ENCODE measurements around the gene DACT3. TPM values are rescaled to one million over a fixed set of nuclear protein-coding genes. Genes with fewer than 3 reads are reported as not detected.
"Not testable (repeated sequence)": the region's sequence is repeated elsewhere in the genome, so short reads cannot be mapped to it uniquely, and the experiment has no call there.

DACT3 gene
- total RNA-seq, 1 experiment from 2014 or later: 2.2 TPM

DNA sequence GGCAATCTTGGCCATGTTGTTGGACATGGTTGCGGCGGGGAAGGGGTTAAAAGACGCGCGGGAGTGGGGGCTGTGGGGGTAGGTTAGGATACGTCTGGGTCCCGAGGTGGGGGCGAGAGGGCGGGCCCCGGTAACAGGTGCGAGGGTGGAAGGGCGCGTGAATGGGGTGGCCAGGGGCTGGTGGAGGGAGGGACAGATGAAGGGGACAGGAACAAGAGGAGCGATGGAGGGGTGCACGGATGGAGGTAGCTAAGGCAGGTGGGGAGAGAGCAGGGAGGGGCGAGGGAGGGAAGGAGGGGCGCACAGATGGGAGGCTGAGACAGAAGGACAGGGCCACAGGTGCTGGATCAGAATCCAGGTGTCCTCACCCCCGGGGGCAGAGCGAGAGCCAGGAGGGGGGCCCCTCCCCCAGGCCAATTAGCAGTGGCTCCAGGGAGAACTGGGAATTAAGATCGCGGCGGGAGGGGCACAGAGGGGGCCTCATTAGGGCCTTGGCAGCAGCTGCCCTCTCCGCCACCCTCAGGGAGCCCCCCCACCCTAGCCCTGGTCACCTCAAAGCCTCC, 26.2 kb downstream of the DACT3 start:
- DNase-seq (ENCODE audit: low read depth): no peak

DNA sequence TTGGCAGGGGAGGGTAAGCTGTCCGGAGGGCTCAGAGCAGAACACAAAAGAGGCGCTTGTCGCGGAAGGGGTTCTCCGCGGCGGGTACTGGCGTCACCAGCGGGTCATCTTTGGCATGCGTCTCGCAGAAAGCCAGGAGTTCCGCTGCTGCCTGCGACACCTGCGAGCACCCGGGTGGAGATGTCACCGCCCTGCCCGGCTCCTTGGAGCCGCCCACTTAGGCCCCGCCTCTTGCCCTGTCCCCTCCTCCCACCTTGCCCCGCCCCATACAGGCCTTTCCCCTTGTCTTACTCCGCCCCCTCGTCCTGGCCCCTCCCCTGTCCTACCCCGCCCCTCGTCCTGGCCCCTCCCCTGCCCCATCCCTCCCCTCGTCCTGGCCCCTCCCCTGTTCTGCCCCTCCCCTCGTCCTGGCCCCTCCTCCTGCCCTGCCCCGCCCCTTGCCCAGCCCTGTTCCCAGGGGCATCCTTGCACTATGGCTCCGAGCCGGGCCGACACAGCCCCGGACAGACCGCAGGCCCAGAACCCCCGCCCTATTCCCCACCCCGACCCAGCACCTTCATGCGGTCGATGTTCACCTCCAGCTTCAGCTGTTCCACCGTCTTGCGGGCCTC, 26.8 kb downstream of the DACT3 start:
- peak; percentile 81 for DNase-seq (ENCODE audit: low read depth)

DNA sequence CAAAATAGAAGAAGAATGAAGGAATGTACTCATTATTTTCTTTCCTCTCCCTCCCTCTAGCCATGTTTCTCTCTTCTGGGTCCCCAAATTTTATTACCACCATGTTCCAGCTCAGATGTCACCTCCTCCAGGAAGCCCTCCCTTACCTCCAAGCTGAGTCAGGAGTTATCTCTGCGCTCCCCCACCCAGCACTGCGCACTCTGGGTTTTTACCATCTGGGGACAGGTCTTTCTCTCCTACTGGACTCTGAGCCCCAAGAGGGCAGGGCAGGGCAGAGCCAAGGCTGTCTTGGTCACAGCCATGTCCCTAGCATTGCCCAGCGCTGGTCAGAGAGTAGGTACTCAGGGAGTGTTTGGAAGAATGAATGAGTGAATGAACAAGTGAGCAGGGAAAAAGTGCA, 27.9 kb downstream of the DACT3 start:
- DNase-seq (ENCODE audit: low read depth): no peak

DNA sequence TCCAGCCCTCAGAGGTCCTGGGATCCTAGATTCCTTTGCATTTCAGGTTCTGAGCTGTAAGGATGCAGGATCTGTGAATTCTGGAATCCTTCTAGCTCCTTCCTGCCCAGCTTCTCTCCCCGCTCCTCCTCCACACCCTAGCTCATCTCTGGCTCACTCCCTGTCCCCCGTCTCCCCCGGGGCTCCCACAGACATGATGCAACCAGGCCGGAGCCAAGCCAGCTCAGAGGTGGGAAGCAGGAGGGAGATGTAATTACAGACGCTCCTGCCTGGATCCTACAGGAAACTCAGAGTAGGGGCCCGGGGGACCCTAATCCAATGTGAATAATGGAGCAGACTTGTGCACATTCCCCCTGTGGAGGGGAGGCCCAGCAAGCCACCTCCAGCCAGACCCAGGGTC, 29.5 kb downstream of the DACT3 start:
- peak; percentile 49 for DNase-seq (ENCODE audit: low read depth)

DNA sequence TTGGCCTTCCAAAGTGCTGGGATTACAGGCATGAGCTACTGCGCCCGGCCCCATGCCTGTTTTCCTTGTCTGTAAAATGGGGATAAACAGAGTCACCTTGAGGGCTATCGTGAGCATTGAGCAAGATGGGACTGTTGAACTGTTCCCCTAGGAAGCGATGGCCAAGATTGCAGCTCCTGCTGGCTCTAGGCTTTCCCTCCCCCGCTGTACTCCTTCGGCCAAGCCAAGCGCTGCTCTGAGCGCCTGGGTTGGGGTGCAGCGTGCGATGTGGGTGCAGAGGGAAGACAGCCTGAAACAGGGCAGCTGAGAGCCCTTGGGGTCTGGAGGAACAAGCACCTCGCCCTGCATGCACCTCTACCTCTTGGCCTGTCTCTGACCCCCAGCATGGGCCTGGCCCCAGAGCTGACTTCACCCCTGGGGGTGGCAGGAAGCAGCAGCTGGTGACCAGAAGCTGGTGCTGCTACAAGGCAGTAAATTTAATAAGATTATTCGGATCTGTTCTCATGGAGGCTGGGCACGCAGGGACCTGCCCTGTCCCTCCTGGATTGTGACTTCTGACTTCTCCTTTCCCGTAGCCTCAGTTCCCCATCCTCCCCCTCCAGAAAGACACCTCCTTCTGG, 30.3 kb downstream of the DACT3 start:
- DNase-seq (ENCODE audit: low read depth): no peak

DNA sequence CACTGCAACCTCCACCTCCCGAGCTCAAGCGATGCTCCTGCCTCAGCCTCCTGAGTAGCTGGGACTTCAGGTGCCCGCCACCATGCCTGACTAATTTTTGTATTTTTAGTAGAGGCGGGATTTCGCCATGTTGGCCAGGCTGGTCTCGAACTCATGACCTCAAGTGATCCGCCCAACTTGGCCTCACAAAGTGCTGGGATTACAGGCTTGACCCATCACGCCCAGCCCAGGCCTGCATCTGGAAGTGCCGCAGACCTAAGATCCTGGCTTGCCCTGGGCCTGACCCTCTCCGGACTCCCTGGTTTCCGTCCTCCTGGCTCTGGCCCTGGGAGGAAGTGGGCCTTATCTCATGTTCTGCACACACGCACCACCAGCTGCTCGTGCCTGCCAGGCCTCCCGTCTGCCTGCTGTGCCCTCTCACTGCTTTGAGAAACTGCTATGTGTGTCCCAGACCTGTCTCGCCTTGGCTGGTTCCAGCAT, 31.4 kb downstream of the DACT3 start:
- DNase-seq (ENCODE audit: low read depth): peak; percentile 16

DNA sequence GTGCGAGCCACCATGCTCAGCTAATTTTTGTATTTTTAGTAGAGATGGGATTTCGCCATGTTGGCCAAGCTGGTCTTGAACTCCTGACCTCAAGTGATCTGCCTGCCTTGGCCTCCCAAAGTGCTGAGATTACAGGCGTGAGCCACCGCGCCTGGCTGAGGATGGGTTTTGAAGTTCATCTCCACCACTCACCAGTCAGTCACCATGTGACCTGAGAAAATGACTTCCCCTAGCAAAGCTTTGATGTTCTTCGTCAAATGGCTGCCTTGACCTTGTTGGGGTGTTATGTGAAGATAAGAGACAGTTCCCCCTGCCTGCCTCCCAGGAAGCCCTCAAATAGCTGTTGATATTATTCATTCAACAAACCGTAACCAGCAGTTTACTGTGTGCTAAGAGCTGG, 32.0 kb downstream of the DACT3 start:
- not testable (repeated sequence) for DNase-seq (ENCODE audit: low read depth)

DNA sequence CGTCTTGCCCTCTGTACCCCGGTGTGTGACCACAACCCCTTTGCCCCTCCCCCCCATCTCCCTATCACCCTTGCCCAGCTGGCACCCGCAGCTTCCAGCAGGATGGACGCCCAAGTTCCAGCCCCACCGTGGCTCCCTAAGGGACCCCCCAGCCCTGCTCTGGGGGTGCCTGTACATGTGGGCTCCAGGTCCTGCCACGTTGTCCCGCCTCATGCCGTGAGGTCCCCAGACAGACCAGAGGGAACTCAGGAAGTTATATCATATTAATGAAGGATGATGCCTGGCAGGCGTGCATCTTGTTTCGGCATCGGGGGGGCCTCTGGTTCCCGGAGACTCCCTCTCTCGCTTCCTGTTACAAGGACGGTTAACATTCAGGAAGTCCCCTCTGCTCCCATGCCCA, 34.5 kb downstream of the DACT3 start:
- DNase-seq (ENCODE audit: low read depth): no peak

DNA sequence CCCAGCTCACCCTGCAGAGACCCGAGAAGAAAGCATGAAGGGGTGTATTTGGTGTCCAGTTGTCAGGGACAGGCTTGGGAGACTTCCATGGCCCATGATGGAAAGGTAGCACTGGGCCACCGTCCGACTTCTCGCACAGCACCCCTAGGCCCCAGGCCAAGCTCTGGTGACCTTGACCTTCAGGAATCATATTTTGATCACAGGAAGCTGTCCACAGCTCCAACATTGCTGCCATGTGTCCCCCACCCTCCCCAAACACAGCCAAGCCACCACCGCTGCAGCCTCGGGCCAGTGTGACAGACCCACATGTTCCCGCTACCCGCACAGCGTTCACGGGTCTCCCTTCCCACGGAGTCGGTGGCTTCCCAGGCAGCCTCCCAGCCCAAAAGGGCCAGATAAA, 35.3 kb downstream of the DACT3 start:
- no peak for DNase-seq (ENCODE audit: low read depth)

DNA sequence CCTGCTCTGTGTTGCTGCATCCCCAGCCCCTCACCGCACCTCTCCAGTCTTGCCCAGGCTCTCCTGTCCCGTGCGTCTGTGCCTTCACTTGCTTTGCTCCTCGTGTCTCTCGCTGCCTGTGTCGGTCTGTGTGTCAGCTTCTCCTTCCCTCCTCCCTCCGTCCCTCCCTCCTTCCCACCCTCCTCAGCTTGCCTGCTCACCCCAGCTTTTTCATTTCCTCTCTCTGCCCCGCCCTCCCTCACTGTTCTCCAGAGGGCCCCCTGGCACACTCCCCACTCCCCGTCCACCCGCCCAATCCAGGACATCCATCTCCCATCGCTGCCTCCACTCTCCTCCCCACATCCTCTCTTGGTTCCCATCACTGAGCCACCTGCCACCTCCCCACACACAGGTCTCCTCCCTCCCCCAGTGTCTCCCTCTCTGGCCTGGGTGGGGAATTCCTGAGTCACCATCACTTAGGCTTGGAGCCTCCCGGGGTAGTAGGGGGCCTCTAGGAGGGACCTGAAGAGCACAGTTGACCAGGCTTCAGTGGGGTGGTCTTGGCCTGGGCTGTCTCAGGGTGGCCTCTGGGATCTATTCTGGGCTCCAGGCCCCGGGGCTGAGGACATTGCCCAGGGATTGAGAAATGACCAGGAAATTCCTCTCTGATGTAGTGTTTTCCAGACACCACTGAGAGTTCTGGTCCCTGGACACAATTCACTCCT, 35.9 kb downstream of the DACT3 start, which contains the start of gene PTGIR:
Gene PTGIR, minus strand, starts transcription at position 132 of the 704 bp plus-strand sequence. CDS start 864 bp downstream, outside the sequence.
- DNase-seq (ENCODE audit: low read depth): peak; percentile 56

DNA sequence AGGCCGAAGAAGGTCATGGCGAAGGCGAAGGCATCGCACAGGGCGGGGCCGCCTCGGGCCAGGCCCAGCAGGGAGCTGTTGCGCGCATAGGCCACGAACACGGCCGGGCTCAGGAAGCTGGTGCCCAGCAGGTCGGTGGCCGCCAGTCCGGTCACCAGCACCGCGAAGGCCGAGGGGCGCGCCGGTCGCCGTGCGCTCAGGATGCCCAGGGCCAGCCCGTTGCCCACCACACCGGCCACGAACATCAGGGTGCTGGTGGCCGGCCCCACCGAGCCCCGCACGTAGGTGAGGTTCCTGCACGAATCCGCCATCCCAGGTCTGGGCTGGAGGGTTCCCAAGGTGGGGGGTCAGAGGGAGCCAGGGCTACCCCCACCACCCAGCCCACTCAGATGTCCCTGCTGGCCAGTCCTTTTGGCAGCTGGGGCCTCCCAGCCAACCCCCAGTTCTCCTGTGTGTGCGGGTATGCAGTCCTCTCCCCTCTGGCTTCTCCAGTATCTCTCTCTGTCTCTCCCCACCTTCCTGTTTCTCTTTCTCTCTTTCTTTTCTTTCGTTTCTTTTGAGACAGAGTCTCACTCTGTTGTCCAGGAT, 37.0 kb downstream of the DACT3 start:
- no peak for DNase-seq (ENCODE audit: low read depth)

DNA sequence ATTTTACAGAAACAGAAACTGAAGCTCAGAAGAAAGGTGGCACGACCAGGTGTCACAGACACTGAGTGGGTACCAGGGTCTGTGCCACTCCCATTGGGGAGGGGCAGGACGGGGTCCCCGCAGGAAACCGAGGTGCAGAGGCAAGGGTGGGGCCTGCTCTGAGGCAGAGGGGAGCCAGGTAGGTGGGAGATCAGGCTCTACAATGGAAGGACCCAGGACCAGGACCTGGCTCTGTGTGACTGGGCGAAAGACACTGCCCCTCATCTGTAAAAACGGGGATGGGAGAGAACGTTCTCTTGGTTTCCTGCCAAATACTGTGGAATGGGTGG, 38.9 kb downstream of the DACT3 start:
- no peak for DNase-seq (ENCODE audit: low read depth)

DNA sequence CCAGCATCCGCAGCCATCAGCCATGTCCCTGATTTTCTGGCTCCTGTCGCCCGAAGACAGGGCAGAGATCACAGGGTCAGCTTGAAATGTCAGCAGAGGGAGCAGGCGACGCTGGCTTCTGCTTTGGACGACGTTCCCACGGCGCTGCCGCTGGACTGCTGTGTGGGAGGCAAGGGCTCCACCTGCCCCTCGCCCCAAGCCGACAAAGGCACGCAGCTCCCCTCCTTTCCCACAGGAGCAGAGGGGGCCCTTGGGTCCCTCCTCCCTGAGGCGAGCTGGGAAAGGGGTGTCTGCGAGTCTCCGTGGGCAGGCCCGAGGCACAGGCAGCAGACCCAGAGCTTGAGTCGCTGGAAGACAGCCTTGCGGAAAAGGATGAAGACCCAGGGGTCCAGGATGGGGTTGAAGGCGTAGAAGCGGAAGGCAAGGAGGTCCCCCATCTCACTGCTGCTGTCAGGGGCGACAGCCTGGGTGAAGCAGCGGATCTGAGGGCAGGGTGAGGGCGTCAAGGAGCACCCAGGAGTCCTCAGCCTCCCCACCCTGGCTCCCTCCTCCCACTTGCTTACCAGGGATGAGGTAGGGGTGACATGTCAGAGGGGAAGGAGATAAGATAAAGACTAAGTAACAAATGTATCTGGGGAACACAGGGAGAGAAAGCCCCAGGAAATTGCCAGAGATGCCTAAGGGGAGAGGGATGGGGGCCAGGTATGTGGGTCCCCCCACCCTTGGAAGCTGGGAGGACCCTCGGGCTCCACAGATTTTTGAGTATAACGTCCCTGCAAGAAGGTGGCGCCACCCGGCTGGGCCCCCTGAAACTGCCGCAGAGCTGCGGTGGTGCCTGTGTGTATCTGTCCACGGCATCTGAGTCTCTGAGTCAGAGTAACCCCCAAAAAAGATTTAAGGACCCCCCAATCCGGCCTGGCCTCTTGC, 39.5 kb downstream of the DACT3 start:
- no peak for DNase-seq (ENCODE audit: low read depth)

DNA sequence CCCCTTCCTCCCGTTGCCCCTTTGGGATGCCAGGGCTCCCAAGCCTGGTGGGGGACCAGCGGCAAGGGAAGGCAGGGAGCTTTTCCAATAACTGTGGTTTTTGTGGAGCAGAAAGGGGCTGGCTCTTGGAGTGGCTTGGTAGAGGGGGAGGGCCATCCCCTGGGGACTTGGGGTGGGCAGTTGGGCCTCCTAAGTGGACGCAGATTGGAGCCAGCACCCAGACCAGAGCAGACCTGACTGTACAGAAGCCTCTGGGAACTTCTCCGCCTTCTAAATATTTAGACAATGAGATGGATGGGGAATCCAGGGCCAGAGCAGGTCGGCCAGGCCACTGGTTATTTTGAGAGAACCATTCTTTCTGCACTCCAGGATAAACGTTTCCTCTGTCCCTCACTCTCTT, 40.3 kb downstream of the DACT3 start:
- DNase-seq (ENCODE audit: low read depth): no peak

DNA sequence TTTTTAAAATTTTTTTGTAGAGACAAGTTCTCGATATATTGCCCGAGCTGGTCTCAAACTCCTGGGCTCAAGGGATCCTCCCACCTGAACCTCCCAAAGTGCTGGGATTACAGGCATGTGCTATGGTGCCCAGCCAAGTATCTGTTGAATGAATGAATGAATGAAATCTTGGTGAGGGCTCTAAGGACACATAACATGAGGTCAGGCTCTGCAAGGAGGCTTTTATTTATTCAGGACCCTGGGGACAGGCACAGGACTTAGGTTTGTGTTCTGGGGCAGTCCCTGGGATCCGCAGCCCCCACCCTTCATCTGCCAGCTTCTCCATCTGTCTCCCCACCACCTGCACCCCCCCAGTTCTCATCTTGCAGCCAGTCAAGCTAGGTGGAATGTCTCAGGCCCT, 40.7 kb downstream of the DACT3 start:
- DNase-seq (ENCODE audit: low read depth): no peak

DNA sequence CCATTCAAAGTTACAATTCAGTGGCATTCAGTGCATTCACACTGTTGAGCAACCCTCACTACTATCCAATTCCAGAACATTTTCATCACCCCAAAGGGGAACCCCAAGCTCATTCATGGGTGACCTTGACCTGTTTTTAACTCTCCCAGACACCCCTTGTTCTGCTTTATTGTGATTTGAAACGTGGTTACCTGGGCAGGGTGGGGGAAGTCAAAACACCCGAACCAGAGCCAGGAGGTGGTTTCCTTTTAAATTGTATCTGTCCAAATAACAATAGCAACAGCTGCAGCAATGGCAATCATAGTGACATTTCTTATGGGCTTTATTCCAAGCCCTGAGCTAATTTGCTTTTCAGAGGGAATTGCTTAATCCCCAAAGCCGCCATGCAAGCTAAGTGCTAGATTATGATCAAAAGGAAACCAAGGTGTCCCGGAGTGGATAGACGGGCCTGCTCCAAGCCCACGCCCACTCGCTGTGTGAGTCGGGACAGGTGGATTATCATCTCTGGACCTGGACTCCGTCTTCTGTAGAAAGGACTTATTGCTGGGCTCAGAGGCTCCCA, 42.2 kb downstream of the DACT3 start:
- no peak for DNase-seq (ENCODE audit: low read depth)

DNA sequence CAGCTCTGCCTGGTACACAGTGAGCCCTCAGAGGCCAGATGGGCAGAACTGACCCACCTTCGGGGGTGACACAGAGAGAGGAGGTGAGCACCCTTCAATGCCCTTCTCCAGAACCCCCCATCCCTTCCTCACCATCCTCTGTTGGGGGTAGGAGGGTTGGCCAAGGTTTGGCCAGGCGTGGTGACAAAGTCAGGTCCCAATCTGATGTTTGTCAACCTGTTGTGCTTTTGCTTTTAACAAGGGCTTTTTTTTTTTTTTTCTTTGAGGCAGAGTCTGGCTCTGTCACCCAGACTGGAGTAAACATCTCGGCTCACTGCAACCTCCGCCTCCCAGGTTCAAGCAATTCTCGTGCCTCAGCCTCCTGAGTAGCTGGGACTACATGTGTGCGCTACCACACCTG, 43.4 kb downstream of the DACT3 start:
- no peak for DNase-seq (ENCODE audit: low read depth)

DNA sequence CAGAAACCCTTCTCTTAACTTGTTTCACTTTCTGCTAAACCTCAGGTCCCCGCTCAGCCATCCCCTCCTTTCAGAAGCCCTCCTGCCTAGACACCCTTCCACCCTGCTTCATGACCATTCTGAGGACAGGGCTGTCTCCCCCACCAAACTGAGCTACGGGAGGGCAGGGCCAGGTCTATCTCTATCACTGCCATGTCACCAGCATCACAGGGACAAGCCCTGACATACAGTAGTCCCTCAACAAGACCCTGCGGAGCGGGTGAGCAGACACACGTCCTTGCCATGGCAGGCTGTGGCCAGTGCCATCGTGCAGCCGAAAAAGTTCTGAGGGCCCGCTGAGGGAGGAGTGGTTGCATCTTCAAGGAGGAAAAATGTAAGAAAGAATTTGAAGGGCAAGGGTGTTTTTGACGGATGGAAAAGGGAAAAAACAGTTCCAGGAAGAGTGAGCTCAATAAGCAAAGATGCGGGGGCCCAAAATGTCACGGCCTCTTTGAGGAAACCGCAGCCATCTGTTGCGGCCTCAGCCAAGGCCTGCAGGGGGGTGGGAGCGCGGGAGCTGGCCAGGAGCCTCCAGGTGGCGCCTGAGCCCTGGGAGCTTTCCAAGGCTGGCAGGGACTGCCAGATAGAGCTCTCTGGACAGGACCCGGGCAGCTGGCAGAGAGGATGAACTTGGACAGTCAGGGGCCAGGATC, 44.2 kb downstream of the DACT3 start:
- peak; percentile 76 for DNase-seq (ENCODE audit: low read depth)

DNA sequence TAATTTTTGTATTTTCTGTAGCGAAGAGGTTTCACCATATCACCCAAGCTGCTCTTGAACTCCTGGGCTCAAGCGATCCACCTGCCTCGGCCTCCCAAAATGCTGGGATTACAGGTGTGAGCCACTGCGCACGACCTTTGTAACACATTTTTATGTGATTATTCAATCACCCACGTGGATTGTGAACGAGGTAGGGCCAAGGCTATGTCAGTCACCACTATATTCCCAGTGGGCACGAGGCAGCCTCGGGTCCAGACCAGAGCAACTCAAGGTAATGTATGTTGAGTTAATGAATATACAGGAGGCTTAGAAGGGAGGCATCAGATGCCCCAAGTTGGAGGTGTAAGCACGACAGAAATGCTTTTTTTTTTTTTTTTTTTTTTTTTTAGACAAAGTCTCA, 45.0 kb downstream of the DACT3 start:
- DNase-seq (ENCODE audit: low read depth): no peak

DNA sequence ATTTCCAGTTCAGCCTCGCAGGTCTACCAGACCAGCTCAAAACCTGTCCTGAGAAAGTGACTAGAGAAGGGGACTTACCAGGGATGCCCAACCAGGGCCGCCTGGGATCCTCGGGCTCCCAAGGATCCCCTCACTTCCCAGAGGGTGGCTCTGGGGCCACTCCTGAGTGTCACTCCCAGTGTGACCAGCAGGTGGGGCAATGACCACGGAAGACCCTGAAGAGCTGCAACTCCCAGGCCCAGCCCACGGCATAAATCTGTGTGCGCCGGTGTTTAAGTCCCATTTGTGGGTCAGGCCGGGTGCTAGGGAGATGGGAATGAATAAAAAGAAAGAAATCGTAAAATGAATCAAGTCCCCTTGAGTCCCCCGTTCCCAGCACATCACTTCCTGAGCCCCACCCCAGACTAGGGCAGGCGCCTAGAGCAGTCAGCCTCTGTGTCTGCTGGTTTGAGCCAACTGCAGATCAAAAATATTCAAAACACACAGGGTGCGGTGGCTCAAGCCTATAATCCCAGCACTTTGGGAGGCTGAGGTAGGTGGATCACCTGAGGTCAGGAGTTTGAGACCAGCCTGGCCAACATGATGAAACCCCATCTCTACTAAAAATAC, 46.8 kb downstream of the DACT3 start:
- peak; percentile 72 for DNase-seq (ENCODE audit: low read depth)

All from RPMI7951 (cell line).